ENCODE measurements around the gene COL4A6. TPM values are rescaled to one million over a fixed set of nuclear protein-coding genes. Genes with fewer than 3 reads are reported as not detected.

COL4A6 gene
- total and polyA plus RNA-seq, 2 of the 4 experiments (the other 2 are of a cell fraction) = 0.36 to 0.74 TPM

DNA sequence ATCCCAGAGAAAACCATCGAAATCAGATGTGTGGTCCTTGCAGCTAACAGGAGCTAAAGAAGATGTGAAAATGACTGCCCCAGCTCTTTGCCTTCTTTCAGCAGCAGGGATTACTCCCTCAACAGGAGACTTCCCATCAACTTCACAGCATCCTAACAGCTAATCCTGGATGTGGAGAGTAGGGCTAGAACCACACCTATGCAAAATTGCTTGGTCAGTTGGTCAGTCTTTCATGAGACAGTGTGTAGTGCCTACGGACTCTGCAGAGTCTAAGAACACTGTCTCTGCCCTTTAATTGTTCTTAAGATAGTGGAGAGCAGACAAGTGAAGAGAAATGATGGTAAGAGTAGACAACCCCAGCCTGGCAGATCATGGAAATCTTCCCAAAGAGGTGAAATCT lies 133.5 kb downstream of the COL4A6 start:
- POLR2A ChIA-PET (ENCODE audit: unreplicated experiment) = no interaction called here
- Histone ChIP-seq H3K4me1 (ENCODE audit: control insufficient read depth, insufficient read depth, low read length) (peaks cover 10% of the 10 kb centered on the region), H3K4ac (ENCODE audit: low read depth, low read length) (peak overlapping the region; percentile 74; the same call in 1 of the 2 replicates), H2AK5ac (ENCODE audit: low read depth, low read length) (no peak overlapping the region), H3K9ac (ENCODE audit: low read depth, low read length) (no peak overlapping the region), H4K91ac (ENCODE audit: insufficient read depth, low read depth, low read length) (no peak overlapping the region), H2BK5ac (ENCODE audit: low read depth, low read length, poor library complexity, severe bottlenecking) (no peak overlapping the region), H2BK15ac (ENCODE audit: low read depth, low read length) (no peak overlapping the region), H3K79me1 (ENCODE audit: low read depth in 1 of 2, low read length in 2 of 2) (no peaks in the 10 kb centered on the region), H3K36me3 (ENCODE audit: control insufficient read depth, insufficient read depth, low read length) (no peaks in the 10 kb centered on the region), H2BK20ac (ENCODE audit: low read depth, low read length) (peak overlapping the region; percentile 15; the same call in 1 of the 2 replicates), H4K8ac (ENCODE audit: low read depth in 2 of 2, low read length in 2 of 2) (peak overlapping the region in 1 of 2 experiments; percentile 51; a peak in 1 of 4 replicates), H3K56ac (ENCODE audit: extremely low read depth, insufficient read depth, low read length) (no peak overlapping the region), H3K14ac (replicated peaks; ENCODE audit: low read depth, low read length) (0 out of 2 replicates have a peak overlapping the region, but pooled peaks have one; percentile 48), H2AFZ (replicated peaks; ENCODE audit: low read length, poor library complexity) (no peak overlapping the region), H3K4me3 (ENCODE audit: insufficient read depth, low read depth, low read length) (no peak overlapping the region), H3K27ac (ENCODE audit: insufficient read depth, low read length) (peak overlapping the region; percentile 3; the same call in 1 of the 2 replicates), H3K9me3 (ENCODE audit: control insufficient read depth, insufficient read depth, low read length) (no peaks in the 10 kb centered on the region), H4K20me1 (ENCODE audit: insufficient read depth, low read length) (no peaks in the 10 kb centered on the region), H4K5ac (ENCODE audit: low read depth, low read length) (peak overlapping the region; percentile 72; the same call in 1 of the 2 replicates), H3K18ac (ENCODE audit: low read depth, low read length) (peak overlapping the region; percentile 35; the same call in 1 of the 2 replicates), H3K9me1 (ENCODE audit: insufficient read depth, low read length) (peaks cover 6% of the 10 kb centered on the region), H3K27me3 (ENCODE audit: control insufficient read depth, insufficient read depth, low read length) (peaks cover 6% of the 10 kb centered on the region; the same call in 1 of the 2 replicates), H3K23ac (ENCODE audit: low read depth, low read length) (no peak overlapping the region), H2AK9ac (replicated peaks; ENCODE audit: low read depth, low read length, poor library complexity) (no peak overlapping the region), H2BK120ac (ENCODE audit: low read depth, low read length) (peak overlapping the region; percentile 80; the same call in 1 of the 2 replicates), H3K4me2 (ENCODE audit: low read depth, low read length) (no peak overlapping the region)
- intact Hi-C loops (cut with micrococcal nuclease) = loop anchor here (1.0 to 10.0 kb wide), 4 partner anchors 79 to 232 kb away; no protein-coding TSS in a partner anchor
- dilution Hi-C loops (cut with HindIII; ENCODE audit: low sequenced_read_pairs, unreplicated experiment) = no loop called here
- in situ Hi-C loops (cut with MboI; ENCODE audit: low sequenced_read_pairs) = no loop called here
- WGBS, 2 experiments (ENCODE audit: extremely low coverage in 2 of 2, insufficient read length in 1 of 2) = no CpG with 5 or more reads among the region's 2 CpGs
- ATAC-seq (ENCODE audit: low read depth) (no peak), DNase-seq (no peak)
- CTCF ChIA-PET = interaction anchor here (2.1 kb wide), 1 partner anchor 81 kb away, joined by 9 read pairs; no protein-coding TSS in a partner anchor
- BruUV-seq (replicated peaks) = no TSS peak
- TF ChIP-seq NFE2L2 (IDR thresholded peaks at IDR 0.05; ENCODE audit: low read depth, low read length) (no peak), POLR2A (IDR thresholded peaks at IDR 0.05; ENCODE audit: low read depth, low read length) (no peak), MXI1 (IDR thresholded peaks at IDR 0.05; ENCODE audit: borderline replicate concordance, low read depth, low read length) (no peak), CEBPB (IDR thresholded peaks at IDR 0.05; ENCODE audit: low read depth, low read length) (no peak), RCOR1 (IDR thresholded peaks at IDR 0.05; ENCODE audit: insufficient replicate concordance, low read length) (no peak), MAZ (IDR thresholded peaks at IDR 0.05; ENCODE audit: borderline replicate concordance, low read depth, low read length) (no peak), FOS (IDR thresholded peaks at IDR 0.05; ENCODE audit: low read depth, low read length) (no peak), MAFK (IDR thresholded peaks at IDR 0.05; ENCODE audit: low read depth, low read length) (no peak), BHLHE40 (IDR thresholded peaks at IDR 0.05; ENCODE audit: low read depth, low read length) (no peak), CHD1 (IDR thresholded peaks at IDR 0.05; ENCODE audit: low read depth, low read length) (no peak)
- TF ChIP-seq, protein P1, sequence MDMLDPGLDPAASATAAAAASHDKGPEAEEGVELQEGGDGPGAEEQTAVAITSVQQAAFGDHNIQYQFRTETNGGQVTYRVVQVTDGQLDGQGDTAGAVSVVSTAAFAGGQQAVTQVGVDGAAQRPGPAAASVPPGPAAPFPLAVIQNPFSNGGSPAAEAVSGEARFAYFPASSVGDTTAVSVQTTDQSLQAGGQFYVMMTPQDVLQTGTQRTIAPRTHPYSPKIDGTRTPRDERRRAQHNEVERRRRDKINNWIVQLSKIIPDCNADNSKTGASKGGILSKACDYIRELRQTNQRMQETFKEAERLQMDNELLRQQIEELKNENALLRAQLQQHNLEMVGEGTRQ (IDR thresholded peaks at IDR 0.05; ENCODE audit: low read depth, low read length) = no peak
- TF ChIP-seq, protein P2, sequence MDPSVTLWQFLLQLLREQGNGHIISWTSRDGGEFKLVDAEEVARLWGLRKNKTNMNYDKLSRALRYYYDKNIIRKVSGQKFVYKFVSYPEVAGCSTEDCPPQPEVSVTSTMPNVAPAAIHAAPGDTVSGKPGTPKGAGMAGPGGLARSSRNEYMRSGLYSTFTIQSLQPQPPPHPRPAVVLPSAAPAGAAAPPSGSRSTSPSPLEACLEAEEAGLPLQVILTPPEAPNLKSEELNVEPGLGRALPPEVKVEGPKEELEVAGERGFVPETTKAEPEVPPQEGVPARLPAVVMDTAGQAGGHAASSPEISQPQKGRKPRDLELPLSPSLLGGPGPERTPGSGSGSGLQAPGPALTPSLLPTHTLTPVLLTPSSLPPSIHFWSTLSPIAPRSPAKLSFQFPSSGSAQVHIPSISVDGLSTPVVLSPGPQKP (IDR thresholded peaks at IDR 0.05; ENCODE audit: borderline replicate concordance, low read depth, low read length) = no peak
